CD4-positive, CD25-positive, alpha-beta regulatory T cell (primary cell): ENCODE data around the gene SLC29A1. TPM values are rescaled to one million over a fixed set of nuclear protein-coding genes. Genes with fewer than 3 reads are reported as not detected.

Source experiments
- ATAC-seq, 2 donors: fragments of 150-1000 bp; cut with Tn5 transposase; one replicate each; pipeline ENCODE4 v1.10.0; 2021; ENCODE audit warnings: low read depth in 2 of 2, moderate number of reproducible peaks in 2 of 2, moderate library complexity in 1 of 2
- DNase-seq, 3 donors: peaks; one replicate each; pipeline versions ENCODE4 v3.0.0 to v3.0.0-alpha.2; 2012 to 2022; ENCODE audit warnings: mixed read lengths in 1 of 3
- H3K27ac ChIP-seq: one replicate; pipeline ENCODE4 v1.7.0; 2013; ENCODE audit warnings: mild to moderate bottlenecking, low read length; ENCODE audit not compliant: insufficient read depth, poor library complexity, severe bottlenecking
- H3K27me3 ChIP-seq: one replicate; pipeline ENCODE4 v1.7.0; 2013; ENCODE audit warnings: low read length; ENCODE audit not compliant: control insufficient read depth, insufficient read depth
- H3K36me3 ChIP-seq: one replicate; pipeline ENCODE4 v1.7.0; 2013; ENCODE audit warnings: mild to moderate bottlenecking, low read length, moderate library complexity; ENCODE audit not compliant: control insufficient read depth, insufficient read depth
- H3K4me1 ChIP-seq: 2 replicates; pipeline ENCODE4 v1.7.0; 2013; ENCODE audit warnings: mild to moderate bottlenecking, low read length; ENCODE audit not compliant: insufficient read depth, control insufficient read depth, poor library complexity, severe bottlenecking
- H3K4me3 ChIP-seq: one replicate; pipeline ENCODE4 v1.7.0; 2013; ENCODE audit warnings: low read depth, mild to moderate bottlenecking, low read length, moderate library complexity
- H3K9me3 ChIP-seq, 2 experiments: 1 replicate in 1 of 2; 2 replicates in 1 of 2; pipeline ENCODE4 v1.7.0; 2013; ENCODE audit warnings: low read length in 2 of 2, mild to moderate bottlenecking in 1 of 2, moderate library complexity in 1 of 2; ENCODE audit not compliant: control insufficient read depth in 2 of 2
- H3K27ac Mint-ChIP-seq, 3 donors: one replicate each; pipeline ENCODE4 v1.8.0; 2020 to 2022; ENCODE audit warnings: mild to moderate bottlenecking in 3 of 3, mixed read lengths in 3 of 3, moderate library complexity in 2 of 3
- H3K27me3 Mint-ChIP-seq: one replicate; pipeline ENCODE4 v1.8.0; 2022; ENCODE audit warnings: mild to moderate bottlenecking, mixed read lengths
- H3K36me3 Mint-ChIP-seq: one replicate; pipeline ENCODE4 v1.8.0; 2020; ENCODE audit warnings: mixed read lengths
- H3K4me1 Mint-ChIP-seq, 4 donors: one replicate each; pipeline ENCODE4 v1.8.0; 2020 to 2022; ENCODE audit warnings: mixed read lengths in 4 of 4, mild to moderate bottlenecking in 1 of 4
- H3K4me3 Mint-ChIP-seq, 4 donors: one replicate each; pipeline ENCODE4 v1.8.0; 2020 to 2022; ENCODE audit warnings: mild to moderate bottlenecking in 4 of 4, mixed read lengths in 4 of 4, moderate library complexity in 3 of 4
- H3K9me3 Mint-ChIP-seq, 7 donors: one replicate each; pipeline ENCODE4 v1.8.0; 2020 to 2022; ENCODE audit warnings: mixed read lengths in 7 of 7, mild to moderate bottlenecking in 3 of 7, moderate library complexity in 2 of 7
- polyA plus RNA-seq, 4 donors: library from polyadenylated mRNA; unstranded; fragments of 300-500 nt; fragmentation: Illumina TruSeq; gene quantifications; one replicate each; pipeline ENCODE4 v1.2.3, GENCODE V29; 2021
- total RNA-seq: library from RNA; stranded (reverse); gene quantifications from one replicate; pipeline ENCODE4 v1.2.3, GENCODE V29; 2022

Gene SLC29A1
- total and polyA plus RNA-seq, 5 donors from 2014 or later = 2.6 to 6.1 (median 3.6) TPM

DNA sequence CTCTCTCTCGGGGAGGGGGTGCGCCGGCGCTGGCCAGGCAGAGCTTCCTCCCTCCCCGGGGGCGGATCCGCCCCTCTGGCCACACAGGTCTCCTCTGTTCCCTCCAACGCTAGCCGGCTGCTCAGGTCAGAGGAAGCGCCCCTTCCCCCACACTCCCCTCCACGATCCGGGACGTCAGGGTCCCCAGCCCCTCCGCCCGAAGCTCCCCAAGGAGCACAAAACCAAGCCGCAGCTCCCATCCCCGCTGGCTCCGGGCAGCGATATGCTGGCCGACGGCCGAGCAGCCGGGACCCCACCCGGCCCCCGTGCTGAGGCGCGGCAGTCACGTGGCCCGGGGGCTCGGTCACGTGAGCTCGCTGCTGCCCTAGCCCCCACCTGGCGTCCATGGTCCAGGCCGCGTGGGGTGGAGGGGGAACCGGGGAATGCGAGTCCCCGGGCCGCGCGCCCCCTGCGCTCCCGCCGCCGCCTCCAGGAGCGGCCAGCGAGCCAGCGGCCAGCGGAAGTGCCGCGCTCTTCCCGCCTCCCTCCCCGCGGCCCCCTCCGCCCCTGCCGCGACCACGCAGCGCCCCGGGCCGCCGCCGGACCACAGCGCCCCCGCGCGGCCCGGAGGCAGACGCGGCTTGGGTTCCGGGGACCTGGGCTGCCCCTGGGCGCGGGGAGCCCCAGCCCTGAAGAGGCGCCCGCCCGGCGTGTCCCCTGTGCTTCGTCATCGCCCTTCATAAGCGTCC is 33.8 kb downstream of the SLC29A1 start, which contains the start of gene SLC35B2:
SLC35B2 (minus strand) TSS at position 504 of the 728 bp plus-strand sequence; CDS start at position 386, 118 bp downstream.
- no peaks in the 10 kb centered on the region for H3K9me3 ChIP-seq
- H3K36me3 ChIP-seq = peaks cover 53% of the 10 kb centered on the region
- Mint-ChIP-seq H3K4me1 (peaks cover 4 to 65% (median 42%) of the 10 kb centered on the region in 4 donors), H3K36me3 (peaks cover 23% of the 10 kb centered on the region), H3K27me3 (no peaks in the 10 kb centered on the region), H3K4me3 (peak within 1 kb of the TSS; percentile 90 to 98 (median 94)), H3K9me3 (no peaks in the 10 kb centered on the region), H3K27ac (peak within 1 kb of the TSS; percentile 91 to 95 (median 94))
- H3K27ac ChIP-seq = peak within 1 kb of the TSS; percentile 80
- no peaks in the 10 kb centered on the region for H3K27me3 ChIP-seq
- peaks cover 31% of the 10 kb centered on the region for H3K4me1 ChIP-seq
- ATAC-seq = peak; percentile 80 to 82
- peak; percentile 56 to 76 (median 73) for DNase-seq
- peak within 1 kb of the TSS; percentile 67 for H3K4me3 ChIP-seq

DNA sequence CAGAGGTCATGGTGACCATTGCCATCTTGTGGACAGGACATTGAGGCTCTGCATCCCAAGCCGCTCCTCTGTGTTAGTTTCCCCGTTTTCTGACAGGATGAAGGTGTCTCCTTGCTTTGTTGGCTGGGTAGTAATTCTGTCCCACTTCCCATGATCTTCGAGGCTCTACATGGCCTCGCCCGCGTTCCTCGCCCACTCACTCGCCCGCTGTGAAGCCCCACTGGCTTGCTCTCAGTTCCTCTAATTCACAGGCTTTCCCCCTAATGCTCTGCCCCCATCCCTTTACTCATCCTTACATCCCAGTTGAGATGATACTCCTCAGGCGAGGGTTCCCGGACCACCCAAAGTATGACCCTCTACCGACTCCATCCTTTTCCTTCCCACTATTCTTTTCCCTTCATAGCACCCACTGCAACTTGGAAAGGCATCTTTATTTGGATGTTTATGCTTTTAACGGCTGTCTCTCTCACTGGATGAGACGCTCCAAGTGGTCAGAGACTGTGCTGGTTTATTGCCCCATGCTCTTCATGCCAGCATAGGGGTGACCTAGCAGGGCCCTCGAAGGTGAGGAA is 34.4 kb downstream of the SLC29A1 start:
- no peaks in the 10 kb centered on the region for H3K27me3 Mint-ChIP-seq
- ATAC-seq = peak; percentile 2 to 7
- Histone ChIP-seq H3K27ac (peak overlapping the region; percentile 80), H3K36me3 (peaks cover 48% of the 10 kb centered on the region), H3K27me3 (no peaks in the 10 kb centered on the region), H3K9me3 (no peaks in the 10 kb centered on the region), H3K4me3 (peak overlapping the region; percentile 66), H3K4me1 (peaks cover 37% of the 10 kb centered on the region)
- H3K36me3 Mint-ChIP-seq = peaks cover 20% of the 10 kb centered on the region
- peak overlapping the region; percentile 91 to 95 (median 94) for H3K27ac Mint-ChIP-seq
- peaks cover 4 to 65% (median 48%) of the 10 kb centered on the region in 4 donors for H3K4me1 Mint-ChIP-seq
- peak overlapping the region; percentile 84 to 92 (median 90) for H3K4me3 Mint-ChIP-seq
- H3K9me3 Mint-ChIP-seq = no peaks in the 10 kb centered on the region
- no peak for DNase-seq

DNA sequence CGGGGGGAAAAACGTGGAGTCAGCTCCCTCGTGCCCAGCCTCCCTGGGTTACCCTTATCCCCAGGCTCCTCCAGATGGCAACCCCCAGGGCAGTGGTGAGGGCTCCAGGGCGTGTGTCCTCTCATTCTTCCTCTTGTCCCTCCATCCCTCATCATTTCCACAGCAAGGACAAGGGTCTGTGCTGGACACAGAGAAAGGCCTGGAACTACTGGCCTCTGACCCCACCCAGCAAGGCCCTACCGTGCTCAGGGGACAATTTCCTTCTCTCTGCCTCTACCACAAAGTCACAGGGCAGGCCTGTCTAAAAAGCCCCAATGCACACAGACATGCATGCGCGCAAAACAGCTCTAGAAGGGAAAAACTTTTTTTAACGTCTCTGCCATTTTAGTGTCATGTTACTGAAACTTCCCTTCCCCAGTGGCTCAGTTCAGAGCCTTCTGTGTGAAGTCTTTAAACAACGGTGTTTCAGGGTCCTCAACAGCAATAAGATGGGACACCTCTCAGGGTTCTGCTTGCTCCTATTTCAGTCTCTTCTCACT is 35.0 kb downstream of the SLC29A1 start:
- H3K9me3 Mint-ChIP-seq = no peaks in the 10 kb centered on the region

DNA sequence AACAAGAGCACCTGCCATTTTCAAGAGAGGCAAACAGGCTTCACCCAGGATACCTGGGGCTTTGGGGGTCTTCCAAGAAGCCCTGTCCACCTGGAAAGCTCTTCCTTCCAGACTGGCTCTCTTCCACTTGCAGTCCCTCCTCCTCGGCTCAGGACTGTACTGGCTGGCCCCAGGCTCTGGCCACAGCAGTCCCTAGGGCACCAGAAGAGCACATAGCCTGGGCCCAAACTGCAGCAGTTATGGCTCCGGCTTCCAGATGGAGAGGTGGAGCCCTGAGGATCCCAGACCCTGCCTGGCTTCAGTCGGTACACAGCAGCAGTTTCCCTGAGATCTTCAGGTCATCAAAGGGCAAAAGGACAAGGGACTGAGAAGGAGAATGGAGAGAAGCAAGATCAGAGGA is 35.5 kb downstream of the SLC29A1 start:
- H3K4me3 ChIP-seq = no peak overlapping the region
- no peaks in the 10 kb centered on the region for H3K9me3 Mint-ChIP-seq
- H3K36me3 ChIP-seq = peaks cover 37% of the 10 kb centered on the region
- no peak overlapping the region for H3K27ac Mint-ChIP-seq
- no peaks in the 10 kb centered on the region for H3K27me3 Mint-ChIP-seq
- DNase-seq (no peak), ATAC-seq (no peak)
- H3K36me3 Mint-ChIP-seq = peaks cover 9% of the 10 kb centered on the region
- peaks cover 4 to 66% (median 49%) of the 10 kb centered on the region in 4 donors for H3K4me1 Mint-ChIP-seq
- H3K27me3 ChIP-seq = no peaks in the 10 kb centered on the region
- H3K4me3 Mint-ChIP-seq = peak overlapping the region; percentile 84 to 92 (median 90)
- no peak overlapping the region for H3K27ac ChIP-seq
- no peaks in the 10 kb centered on the region for H3K9me3 ChIP-seq
- peaks cover 48% of the 10 kb centered on the region for H3K4me1 ChIP-seq

More for the DNA sequence above, 35.0 kb downstream of the SLC29A1 start:
- no peak for ATAC-seq
- Histone ChIP-seq H3K27ac (peak overlapping the region; percentile 80), H3K4me1 (peaks cover 43% of the 10 kb centered on the region), H3K36me3 (peaks cover 42% of the 10 kb centered on the region), H3K9me3 (no peaks in the 10 kb centered on the region), H3K4me3 (no peak overlapping the region), H3K27me3 (no peaks in the 10 kb centered on the region)
- Mint-ChIP-seq H3K27me3 (no peaks in the 10 kb centered on the region), H3K4me1 (peaks cover 4 to 65% (median 50%) of the 10 kb centered on the region in 4 donors), H3K36me3 (peaks cover 14% of the 10 kb centered on the region), H3K27ac (peak overlapping the region; percentile 57 to 94 (median 91)), H3K4me3 (peak overlapping the region; percentile 84 to 92 (median 90))
- no peak for DNase-seq

DNA sequence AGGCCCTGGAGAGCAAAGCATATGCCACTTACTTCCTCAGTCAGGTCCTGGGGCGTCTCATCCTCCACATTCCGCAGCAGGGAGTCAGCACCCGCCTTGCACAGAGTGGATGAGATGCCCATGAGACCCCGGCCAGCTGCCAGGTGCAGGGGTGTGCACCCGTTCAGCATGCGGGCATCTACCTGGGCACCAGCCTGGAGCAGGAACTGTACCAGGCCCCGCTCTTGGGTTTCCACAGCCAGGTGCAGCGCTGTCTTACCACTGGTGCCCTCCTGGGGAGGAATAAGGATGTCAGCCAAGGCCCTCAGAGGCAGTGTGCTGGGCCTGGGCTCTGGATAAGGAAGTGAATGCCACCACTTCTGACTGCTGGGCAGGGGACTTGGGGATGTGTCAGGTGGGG is 36.6 kb downstream of the SLC29A1 start:
- Histone ChIP-seq H3K4me1 (peaks cover 59% of the 10 kb centered on the region), H3K27me3 (no peaks in the 10 kb centered on the region), H3K27ac (no peak overlapping the region), H3K36me3 (peaks cover 26% of the 10 kb centered on the region), H3K4me3 (no peak overlapping the region), H3K9me3 (no peaks in the 10 kb centered on the region)
- no peak for DNase-seq
- peaks cover 4 to 66% (median 53%) of the 10 kb centered on the region in 4 donors for H3K4me1 Mint-ChIP-seq
- H3K27me3 Mint-ChIP-seq = peaks cover 4% of the 10 kb centered on the region
- H3K4me3 Mint-ChIP-seq = peak overlapping the region in 1 of 4 donors; percentile 84
- ATAC-seq = no peak
- no peaks in the 10 kb centered on the region for H3K9me3 Mint-ChIP-seq
- peaks cover 5% of the 10 kb centered on the region for H3K36me3 Mint-ChIP-seq
- peak overlapping the region in 1 of 3 donors; percentile 74 for H3K27ac Mint-ChIP-seq

DNA sequence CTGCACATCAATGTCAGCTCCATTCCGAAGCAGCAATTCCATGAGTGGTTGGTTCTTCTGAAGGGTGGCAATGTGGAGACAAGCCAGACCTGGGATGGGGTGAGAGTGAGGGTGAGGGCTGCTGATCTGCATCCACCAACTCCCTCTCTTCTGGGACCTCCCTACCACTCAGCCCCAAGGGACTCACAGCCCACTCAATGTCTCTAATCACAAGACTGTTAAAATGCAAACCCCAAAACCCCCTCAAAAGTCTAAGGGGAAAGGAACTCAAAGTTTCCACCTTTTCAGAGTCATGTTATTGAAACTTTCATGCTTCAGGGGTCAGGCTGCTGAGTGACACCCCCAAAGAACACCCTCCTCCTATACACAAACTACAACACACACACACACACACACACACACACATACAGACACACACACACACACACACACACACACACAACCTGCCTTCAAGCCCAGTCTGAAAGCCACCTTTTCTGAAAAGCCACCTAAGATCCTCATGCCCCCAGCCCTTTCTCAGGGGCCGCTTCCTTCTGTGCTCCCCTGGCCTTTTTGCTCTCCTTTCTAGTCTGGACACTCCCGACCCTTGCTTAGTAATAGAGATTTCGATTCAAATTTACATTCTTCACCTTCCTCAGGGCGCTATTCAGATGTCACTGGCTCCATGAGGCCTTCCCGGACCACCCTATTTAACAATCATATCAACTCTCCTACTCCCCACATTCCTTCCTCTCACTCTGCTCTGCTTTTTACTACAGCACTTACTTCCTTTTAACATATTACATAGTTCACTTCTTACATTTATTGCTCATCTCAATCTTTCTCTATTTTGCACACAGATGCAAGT is 37.3 kb downstream of the SLC29A1 start:
- Mint-ChIP-seq H3K4me1 (peaks cover 4 to 61% (median 48%) of the 10 kb centered on the region in 4 donors), H3K9me3 (no peaks in the 10 kb centered on the region), H3K27ac (peak overlapping the region in 1 of 3 donors; percentile 74), H3K4me3 (peak overlapping the region in 2 of 4 donors; percentile 76 to 92), H3K36me3 (peaks cover 5% of the 10 kb centered on the region), H3K27me3 (peaks cover 4% of the 10 kb centered on the region)
- Histone ChIP-seq H3K4me1 (peaks cover 55% of the 10 kb centered on the region), H3K27me3 (no peaks in the 10 kb centered on the region), H3K9me3 (no peaks in the 10 kb centered on the region), H3K27ac (no peak overlapping the region), H3K36me3 (peaks cover 22% of the 10 kb centered on the region), H3K4me3 (no peak overlapping the region)
- DNase-seq (no peak), ATAC-seq (no peak)

DNA sequence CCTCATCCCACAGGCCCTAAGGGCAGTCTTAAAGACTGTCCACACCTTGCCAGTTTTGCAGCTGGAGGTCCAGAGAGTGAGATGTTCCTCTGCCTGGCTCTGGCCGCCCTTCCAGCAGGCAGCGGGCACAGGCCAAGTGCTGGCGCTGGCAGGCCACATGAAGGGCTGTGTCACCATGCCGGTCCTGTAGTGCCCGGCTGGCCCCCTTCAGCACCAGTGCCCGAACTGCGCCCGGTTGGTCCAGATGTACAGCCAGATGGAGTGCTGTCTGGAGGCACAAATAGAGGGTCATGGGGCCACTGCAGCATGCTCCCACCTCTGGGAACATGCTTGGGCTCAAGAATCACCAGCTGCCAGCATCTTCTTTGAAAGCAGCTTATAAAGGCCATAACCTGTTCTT is 38.2 kb downstream of the SLC29A1 start:
- H3K4me3 Mint-ChIP-seq = peak overlapping the region in 1 of 4 donors; percentile 92
- peaks cover 4 to 57% (median 42%) of the 10 kb centered on the region in 4 donors for H3K4me1 Mint-ChIP-seq

More for the DNA sequence above, 38.2 kb downstream of the SLC29A1 start:
- Mint-ChIP-seq H3K27ac (peak overlapping the region in 1 of 3 donors; percentile 43), H3K9me3 (no peaks in the 10 kb centered on the region), H3K36me3 (peaks cover 5% of the 10 kb centered on the region), H3K27me3 (peaks cover 4% of the 10 kb centered on the region)
- peaks cover 51% of the 10 kb centered on the region for H3K4me1 ChIP-seq
- H3K4me3 ChIP-seq = no peak overlapping the region
- no peaks in the 10 kb centered on the region for H3K9me3 ChIP-seq
- no peak overlapping the region for H3K27ac ChIP-seq
- no peak for ATAC-seq
- H3K27me3 ChIP-seq = no peaks in the 10 kb centered on the region
- DNase-seq = no peak
- H3K36me3 ChIP-seq = peaks cover 20% of the 10 kb centered on the region
